ENCODE data around the gene PLCXD1. TPM values are rescaled to one million over a fixed set of nuclear protein-coding genes. Genes with fewer than 3 reads are reported as not detected.
"Not testable (repeated sequence)": the region's sequence is repeated elsewhere in the genome, so short reads cannot be mapped to it uniquely, and the experiment has no call there.

The PLCXD1 gene
- total RNA-seq, 4 donors from 2014 or later: 2.8 to 19.5 (median 8.1) TPM

GRCh38 chrX:319579-320125 is 38.5 kb downstream of the PLCXD1 start:
- intact Hi-C loops (cut with DNase I; ENCODE audit: low total_unique reads): no loop called here
- TF ChIP-seq, protein P1, sequence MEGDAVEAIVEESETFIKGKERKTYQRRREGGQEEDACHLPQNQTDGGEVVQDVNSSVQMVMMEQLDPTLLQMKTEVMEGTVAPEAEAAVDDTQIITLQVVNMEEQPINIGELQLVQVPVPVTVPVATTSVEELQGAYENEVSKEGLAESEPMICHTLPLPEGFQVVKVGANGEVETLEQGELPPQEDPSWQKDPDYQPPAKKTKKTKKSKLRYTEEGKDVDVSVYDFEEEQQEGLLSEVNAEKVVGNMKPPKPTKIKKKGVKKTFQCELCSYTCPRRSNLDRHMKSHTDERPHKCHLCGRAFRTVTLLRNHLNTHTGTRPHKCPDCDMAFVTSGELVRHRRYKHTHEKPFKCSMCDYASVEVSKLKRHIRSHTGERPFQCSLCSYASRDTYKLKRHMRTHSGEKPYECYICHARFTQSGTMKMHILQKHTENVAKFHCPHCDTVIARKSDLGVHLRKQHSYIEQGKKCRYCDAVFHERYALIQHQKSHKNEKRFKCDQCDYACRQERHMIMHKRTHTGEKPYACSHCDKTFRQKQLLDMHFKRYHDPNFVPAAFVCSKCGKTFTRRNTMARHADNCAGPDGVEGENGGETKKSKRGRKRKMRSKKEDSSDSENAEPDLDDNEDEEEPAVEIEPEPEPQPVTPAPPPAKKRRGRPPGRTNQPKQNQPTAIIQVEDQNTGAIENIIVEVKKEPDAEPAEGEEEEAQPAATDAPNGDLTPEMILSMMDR (IDR thresholded peaks at IDR 0.05): no peak
- TF ChIP-seq POLR2A (IDR thresholded peaks at IDR 0.05): no peak

GRCh38 chrX:320126-320783 is 39.1 kb downstream of the PLCXD1 start:
- Histone ChIP-seq H3K27me3 (no peaks in the 10 kb centered on the region), H3K27ac (peak overlapping the region; percentile 78 to 86), H3K4me1 (peaks cover 0 to 13% of the 10 kb centered on the region in 2 donors), H3K4me3 (peak overlapping the region; percentile 82 to 84), H3K36me3 (no peaks in the 10 kb centered on the region), H3K9me3 (no peaks in the 10 kb centered on the region)
- peak in 1 of 2 donors; percentile 25 for DNase-seq
- intact Hi-C loops (cut with DNase I; ENCODE audit: low total_unique reads): no loop called here
- no peak for TF ChIP-seq POLR2A (IDR thresholded peaks at IDR 0.05)
- TF ChIP-seq, protein P1 (IDR thresholded peaks at IDR 0.05): no peak

More at GRCh38 chrX:319579-320125, 38.5 kb downstream of the PLCXD1 start:
- Histone ChIP-seq H3K4me1 (peaks cover 0 to 13% of the 10 kb centered on the region in 2 donors), H3K27ac (peak overlapping the region; percentile 78 to 86), H3K9me3 (no peaks in the 10 kb centered on the region), H3K27me3 (no peaks in the 10 kb centered on the region), H3K4me3 (peak overlapping the region; percentile 82 to 84), H3K36me3 (no peaks in the 10 kb centered on the region)
- peak in 1 of 2 donors; percentile 40 for DNase-seq

DNA sequence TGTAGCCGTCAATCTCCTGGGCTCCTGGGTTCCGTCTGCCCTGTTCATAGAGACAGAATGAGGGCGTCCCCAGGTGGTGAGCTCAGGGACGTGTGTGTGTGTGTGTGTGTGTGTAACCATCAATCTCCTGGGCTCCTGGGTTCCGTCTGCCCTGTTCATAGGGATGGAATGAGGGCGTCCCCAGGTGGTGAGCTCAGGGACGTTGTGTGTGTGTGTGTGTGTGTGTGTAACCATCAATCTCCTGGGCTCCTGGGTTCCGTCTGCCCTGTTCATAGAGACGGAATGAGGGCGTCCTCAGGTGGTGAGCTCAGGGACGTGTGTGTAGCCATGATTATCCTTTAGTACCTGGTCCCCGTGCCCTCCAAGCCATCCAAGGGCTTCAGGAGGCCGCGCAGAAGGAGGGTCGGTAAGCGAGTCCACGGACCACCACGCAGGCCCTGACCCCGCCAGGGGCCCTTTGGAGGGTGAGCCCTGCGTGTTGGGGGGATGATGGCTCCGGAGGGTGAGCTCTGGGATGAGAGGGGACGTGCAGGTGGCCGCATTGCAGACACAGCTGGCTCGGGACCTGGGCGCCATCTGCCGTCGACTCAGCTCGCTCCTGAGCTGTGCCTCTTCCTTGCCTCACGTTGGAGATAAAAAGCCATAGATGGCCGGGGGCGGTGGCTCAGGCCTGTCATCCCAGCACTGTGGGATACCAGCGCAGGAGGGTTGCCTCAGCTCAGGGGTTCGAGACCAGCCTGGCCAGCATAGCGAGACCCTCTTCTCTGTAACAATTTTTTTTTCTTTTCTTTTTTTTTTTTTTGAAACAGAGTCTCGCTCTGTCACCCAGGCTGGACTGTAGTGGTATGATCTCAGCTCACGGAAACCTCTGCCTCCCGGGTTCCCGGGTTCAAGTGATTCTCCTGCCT is 42.8 kb downstream of the PLCXD1 start:
- Histone ChIP-seq H3K4me3 (no peak overlapping the region), H3K27me3 (no peaks in the 10 kb centered on the region), H3K36me3 (no peaks in the 10 kb centered on the region), H3K4me1 (peaks cover 0 to 13% of the 10 kb centered on the region in 2 donors), H3K9me3 (no peaks in the 10 kb centered on the region), H3K27ac (no peak overlapping the region)
- TF ChIP-seq POLR2A (IDR thresholded peaks at IDR 0.05): no peak
- TF ChIP-seq, protein P1 (IDR thresholded peaks at IDR 0.05): no peak
- peak in 1 of 2 donors; percentile 57 for DNase-seq
- intact Hi-C loops (cut with DNase I; ENCODE audit: low total_unique reads): no loop called here

GRCh38 chrX:324664-325063 is 43.5 kb downstream of the PLCXD1 start:
- H3K9me3 ChIP-seq; H3K4me3 ChIP-seq; intact Hi-C loops (cut with DNase I; ENCODE audit: low total_unique reads); H3K36me3 ChIP-seq; H3K27me3 ChIP-seq; H3K27ac ChIP-seq; DNase-seq: not testable (repeated sequence)
- peaks cover 0 to 10% of the 10 kb centered on the region in 2 donors for H3K4me1 ChIP-seq

- Histone ChIP-seq H3K4me1 (peaks cover 0 to 9% of the 10 kb centered on the region in 2 donors), H3K9me3 (no peaks in the 10 kb centered on the region), H3K27ac (no peak overlapping the region), H3K36me3 (no peaks in the 10 kb centered on the region), H3K4me3 (no peak overlapping the region), H3K27me3 (no peaks in the 10 kb centered on the region)
- intact Hi-C loops (cut with DNase I; ENCODE audit: low total_unique reads): no loop called here
- no peak for DNase-seq
- TF ChIP-seq, protein P1 (IDR thresholded peaks at IDR 0.05): no peak
- no peak for TF ChIP-seq POLR2A (IDR thresholded peaks at IDR 0.05)
These were observed 46.5 kb downstream of the PLCXD1 start for GRCh38 chrX:327660-328126.
